ENCODE results near the gene MEAK7. TPM values are rescaled to one million over a fixed set of nuclear protein-coding genes. Genes with fewer than 3 reads are reported as not detected.

Gene MEAK7
- total RNA-seq, 1 experiment from 2014 or later = 21.5 TPM

DNA sequence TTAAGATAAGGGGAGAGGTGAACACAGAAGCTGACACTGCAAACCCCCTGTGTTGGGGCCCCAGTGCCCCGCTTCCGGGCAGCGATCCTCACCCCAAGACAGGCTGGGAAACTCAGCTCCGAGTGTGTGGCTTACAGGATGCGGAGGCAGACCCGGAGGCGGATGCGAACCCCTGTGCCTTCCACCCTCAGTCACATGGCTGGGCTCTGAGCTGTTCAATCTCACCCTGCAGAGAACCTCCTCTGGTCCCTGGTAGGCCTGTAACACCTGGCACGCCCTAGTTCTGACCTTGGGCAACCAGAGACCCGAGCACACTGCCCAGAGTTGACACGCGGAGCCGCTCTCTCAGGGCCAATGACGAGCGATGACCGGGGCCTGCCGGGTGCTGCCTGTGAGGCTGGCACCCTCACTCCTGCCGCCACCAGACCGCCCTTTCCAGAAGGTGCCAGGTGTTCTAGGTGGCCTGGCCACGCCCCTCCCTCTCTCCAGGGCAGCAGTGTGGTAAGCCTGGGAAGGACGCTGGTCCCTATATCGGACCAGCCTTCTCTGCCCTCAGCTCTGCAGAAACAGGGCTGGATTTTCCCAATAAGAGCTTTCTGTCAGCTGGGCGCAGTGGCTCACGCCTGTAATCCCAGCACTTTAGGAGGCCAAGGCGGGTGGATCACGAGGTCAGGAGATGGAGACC is 23.3 kb downstream of the MEAK7 start:
- no CpG with 5 or more reads among the region's 26 CpGs for WGBS (ENCODE audit: extremely low coverage, insufficient read length, low lambda C conversion rate)
- peaks cover 0 to 2% of the 10 kb centered on the region in 2 experiments; a peak in 1 of 5 replicates for H3K9me3 Mint-ChIP-seq
- no peak for DNase-seq
- H3K4me3 Mint-ChIP-seq = no peak overlapping the region
- H3K14ac ChIP-seq (ENCODE audit: insufficient read depth, low read length) = no peak overlapping the region
- no peak overlapping the region for H3K23ac ChIP-seq (ENCODE audit: insufficient read length, low read depth, low read length)
- H3K27ac Mint-ChIP-seq = no peak overlapping the region; a peak in 1 of 7 replicates
- no peaks in the 10 kb centered on the region for H3K9me3 ChIP-seq (ENCODE audit: control insufficient read depth, low read depth, low read length)
- H3K4me1 ChIP-seq (ENCODE audit: insufficient read depth, low read length) = no peaks in the 10 kb centered on the region
- H4K91ac ChIP-seq (ENCODE audit: insufficient read length, low read depth, low read length) = no peak overlapping the region
- H3K4ac ChIP-seq (ENCODE audit: low read depth, low read length) = no peak overlapping the region
- no peak overlapping the region for H3K4me2 ChIP-seq (ENCODE audit: insufficient read depth, insufficient read length, low read length)
- H3K4me1 Mint-ChIP-seq = no peaks in the 10 kb centered on the region
- H2BK20ac ChIP-seq (ENCODE audit: low read depth, low read length, poor library complexity, severe bottlenecking) = no peak overlapping the region
- no peaks in the 10 kb centered on the region for H3K79me2 ChIP-seq (ENCODE audit: insufficient read depth, low read length)
- H2BK12ac ChIP-seq (ENCODE audit: insufficient read length, low read depth, low read length) = no peak overlapping the region
- TF ChIP-seq, protein P1, sequence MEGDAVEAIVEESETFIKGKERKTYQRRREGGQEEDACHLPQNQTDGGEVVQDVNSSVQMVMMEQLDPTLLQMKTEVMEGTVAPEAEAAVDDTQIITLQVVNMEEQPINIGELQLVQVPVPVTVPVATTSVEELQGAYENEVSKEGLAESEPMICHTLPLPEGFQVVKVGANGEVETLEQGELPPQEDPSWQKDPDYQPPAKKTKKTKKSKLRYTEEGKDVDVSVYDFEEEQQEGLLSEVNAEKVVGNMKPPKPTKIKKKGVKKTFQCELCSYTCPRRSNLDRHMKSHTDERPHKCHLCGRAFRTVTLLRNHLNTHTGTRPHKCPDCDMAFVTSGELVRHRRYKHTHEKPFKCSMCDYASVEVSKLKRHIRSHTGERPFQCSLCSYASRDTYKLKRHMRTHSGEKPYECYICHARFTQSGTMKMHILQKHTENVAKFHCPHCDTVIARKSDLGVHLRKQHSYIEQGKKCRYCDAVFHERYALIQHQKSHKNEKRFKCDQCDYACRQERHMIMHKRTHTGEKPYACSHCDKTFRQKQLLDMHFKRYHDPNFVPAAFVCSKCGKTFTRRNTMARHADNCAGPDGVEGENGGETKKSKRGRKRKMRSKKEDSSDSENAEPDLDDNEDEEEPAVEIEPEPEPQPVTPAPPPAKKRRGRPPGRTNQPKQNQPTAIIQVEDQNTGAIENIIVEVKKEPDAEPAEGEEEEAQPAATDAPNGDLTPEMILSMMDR (conservative IDR thresholded peaks at IDR 0.05) = no peak
- no peak overlapping the region for H3K9ac ChIP-seq (ENCODE audit: extremely low read depth, insufficient read length, low read length)
- no peak overlapping the region for H2BK120ac ChIP-seq (ENCODE audit: low read depth, low read length, poor library complexity, severe bottlenecking)
- H3K23me2 ChIP-seq (ENCODE audit: insufficient read length, low read depth, low read length, poor library complexity, severe bottlenecking) = no peaks in the 10 kb centered on the region
- H4K8ac ChIP-seq (replicated peaks; ENCODE audit: insufficient read length, low read depth, low read length) = no peak overlapping the region
- H4K5ac ChIP-seq (ENCODE audit: insufficient read length, low read depth, low read length) = no peak overlapping the region
- H3K36me3 Mint-ChIP-seq (ENCODE audit: insufficient read depth in 1 of 3, low read depth in 3 of 3) = peaks cover 6 to 19% (median 14%) of the 10 kb centered on the region in 3 experiments; a peak in 6 of 7 replicates
- H2BK15ac ChIP-seq (ENCODE audit: low read depth, low read length) = no peak overlapping the region
- no peak overlapping the region for H3T11ph ChIP-seq (ENCODE audit: low read length)
- no peak overlapping the region for H2BK5ac ChIP-seq (ENCODE audit: insufficient read length, low read length)
- no peaks in the 10 kb centered on the region for H3K79me1 ChIP-seq (ENCODE audit: insufficient read depth, low read depth, low read length, poor library complexity, severe bottlenecking)
- H3K18ac ChIP-seq (ENCODE audit: insufficient read length, low read depth, low read length) = no peak overlapping the region
- H2AFZ ChIP-seq (ENCODE audit: low read length) = no peak overlapping the region
- no peaks in the 10 kb centered on the region for H3K27me3 Mint-ChIP-seq (ENCODE audit: low read depth)
- no peak overlapping the region for H3K56ac ChIP-seq (ENCODE audit: insufficient read length, low read depth, low read length)
- no peak overlapping the region for H2AK5ac ChIP-seq (ENCODE audit: insufficient read length, low read length)
- H3K27ac ChIP-seq (ENCODE audit: insufficient read length, low read depth, low read length) = no peak overlapping the region
- H4K20me1 ChIP-seq (ENCODE audit: control insufficient read depth, insufficient read depth, insufficient read length) = peaks cover 3% of the 10 kb centered on the region
- no peaks in the 10 kb centered on the region for H3K27me3 ChIP-seq (ENCODE audit: insufficient read depth, low read length)
